Cardiac muscle cell (in vitro differentiated cells and primary cell): ENCODE measurements around the gene FLAD1. TPM values are rescaled to one million over a fixed set of nuclear protein-coding genes. Genes with fewer than 3 reads are reported as not detected.

Experiments
- DNase-seq, 2 donors: peaks; one replicate each; pipeline versions ENCODE4 v3.0.0 to v3.0.0-alpha.2; 2010 to 2017; ENCODE audit warnings: low read depth in 1 of 2, low spot score in 1 of 2
- H3K27ac ChIP-seq: fragments of 200-600 bp; sonication (generic); 2 replicates; pipeline ENCODE4 v1.5.1; 2016
- H3K27me3 ChIP-seq: fragments of 200-600 bp; sonication (generic); 2 replicates; pipeline ENCODE4 v1.6.0; 2016; ENCODE audit warnings: control low read depth
- H3K36me3 ChIP-seq: fragments of 200-600 bp; sonication (generic); 2 replicates; pipeline ENCODE4 v1.5.1; 2016; ENCODE audit warnings: control low read depth
- H3K4me1 ChIP-seq: fragments of 200-600 bp; sonication (generic); 2 replicates; pipeline ENCODE4 v1.8.1; 2017; ENCODE audit warnings: low read depth, mild to moderate bottlenecking, mixed run types
- H3K4me3 ChIP-seq: fragments of 200-600 bp; sonication (generic); 2 replicates; pipeline ENCODE4 v1.5.1; 2016; ENCODE audit warnings: mild to moderate bottlenecking
- H3K9me3 ChIP-seq: fragments of 200-600 bp; sonication (generic); 2 replicates; pipeline ENCODE4 v1.5.1; 2017; ENCODE audit warnings: low read depth, mild to moderate bottlenecking, control low read depth
- polyA plus RNA-seq: library from polyadenylated mRNA; unstranded; fragments of >200 nt; fragmentation: Nextera tagmentation; extraction: Ambion mirVana; gene quantifications from 2 replicates; pipeline ENCODE4 v1.2.1, GENCODE V29; 2016
- total RNA-seq: library from RNA; depleted of rRNA; stranded (reverse); fragments of >200 nt; gene quantifications from 2 replicates; pipeline ENCODE4 v1.2.3, GENCODE V29; 2016
- TF ChIP-seq, protein P1 (sequence below): IDR thresholded peaks from 2 replicates; pipeline ENCODE4 v1.5.1; 2012; ENCODE audit warnings: low read depth, mild to moderate bottlenecking, low read length

Gene FLAD1
- total and polyA plus RNA-seq, 2 experiments from 2014 or later = 34.3 to 60.8 TPM

DNA sequence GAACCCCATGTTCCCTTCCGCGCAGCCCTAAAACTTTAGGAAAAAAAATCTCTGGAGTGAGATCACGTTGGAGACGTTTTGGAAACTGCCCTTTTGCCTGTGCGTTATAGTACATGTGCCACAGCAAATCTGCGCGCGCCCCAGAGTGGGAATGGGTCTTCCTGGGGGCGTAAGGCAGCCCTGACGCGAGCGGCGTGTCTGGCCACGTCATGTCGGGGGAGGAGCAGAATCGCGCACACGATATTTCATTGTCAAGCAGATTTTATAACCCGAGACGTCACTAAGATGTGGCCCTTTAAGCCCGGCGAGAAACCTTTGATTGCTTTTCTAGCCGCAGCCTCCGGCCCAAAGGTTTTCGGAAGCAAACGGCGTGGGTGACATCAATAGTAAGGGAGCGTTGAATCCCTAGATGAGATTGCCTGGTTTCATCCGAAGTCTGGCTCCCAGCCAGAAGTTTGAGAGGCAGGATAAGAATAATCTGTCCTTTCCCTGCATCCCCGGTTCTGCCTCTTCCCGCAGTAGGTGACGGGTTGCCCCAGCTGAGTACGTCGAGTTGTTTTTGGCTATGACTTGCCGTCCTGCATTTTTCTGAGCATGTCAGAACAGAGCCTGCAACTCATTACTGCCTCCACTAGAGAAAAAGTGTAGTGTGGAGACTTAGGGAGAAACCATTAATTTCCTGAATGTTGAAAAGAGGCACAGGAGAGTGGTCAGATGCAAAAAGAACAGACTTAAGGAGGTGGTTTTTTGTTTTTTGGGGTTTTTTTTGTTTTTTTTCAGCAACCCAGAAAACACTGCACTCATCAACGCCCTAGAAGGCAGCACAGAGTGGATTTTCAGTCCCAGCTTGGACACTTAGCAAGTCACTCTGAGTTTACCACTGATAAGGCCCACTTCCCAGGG lies 45.8 kb upstream of the FLAD1 start:
- TF ChIP-seq, protein P1, sequence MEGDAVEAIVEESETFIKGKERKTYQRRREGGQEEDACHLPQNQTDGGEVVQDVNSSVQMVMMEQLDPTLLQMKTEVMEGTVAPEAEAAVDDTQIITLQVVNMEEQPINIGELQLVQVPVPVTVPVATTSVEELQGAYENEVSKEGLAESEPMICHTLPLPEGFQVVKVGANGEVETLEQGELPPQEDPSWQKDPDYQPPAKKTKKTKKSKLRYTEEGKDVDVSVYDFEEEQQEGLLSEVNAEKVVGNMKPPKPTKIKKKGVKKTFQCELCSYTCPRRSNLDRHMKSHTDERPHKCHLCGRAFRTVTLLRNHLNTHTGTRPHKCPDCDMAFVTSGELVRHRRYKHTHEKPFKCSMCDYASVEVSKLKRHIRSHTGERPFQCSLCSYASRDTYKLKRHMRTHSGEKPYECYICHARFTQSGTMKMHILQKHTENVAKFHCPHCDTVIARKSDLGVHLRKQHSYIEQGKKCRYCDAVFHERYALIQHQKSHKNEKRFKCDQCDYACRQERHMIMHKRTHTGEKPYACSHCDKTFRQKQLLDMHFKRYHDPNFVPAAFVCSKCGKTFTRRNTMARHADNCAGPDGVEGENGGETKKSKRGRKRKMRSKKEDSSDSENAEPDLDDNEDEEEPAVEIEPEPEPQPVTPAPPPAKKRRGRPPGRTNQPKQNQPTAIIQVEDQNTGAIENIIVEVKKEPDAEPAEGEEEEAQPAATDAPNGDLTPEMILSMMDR = peak; percentile 37
- peak; percentile 92 to 98 for DNase-seq
- H3K4me1 ChIP-seq = peaks cover 16% of the 10 kb centered on the region
- no peaks in the 10 kb centered on the region for H3K36me3 ChIP-seq
- H3K4me3 ChIP-seq = peak overlapping the region; percentile 44
- H3K27ac ChIP-seq = peak overlapping the region; percentile 99
- no peaks in the 10 kb centered on the region for H3K9me3 ChIP-seq
- H3K27me3 ChIP-seq = no peaks in the 10 kb centered on the region

DNA sequence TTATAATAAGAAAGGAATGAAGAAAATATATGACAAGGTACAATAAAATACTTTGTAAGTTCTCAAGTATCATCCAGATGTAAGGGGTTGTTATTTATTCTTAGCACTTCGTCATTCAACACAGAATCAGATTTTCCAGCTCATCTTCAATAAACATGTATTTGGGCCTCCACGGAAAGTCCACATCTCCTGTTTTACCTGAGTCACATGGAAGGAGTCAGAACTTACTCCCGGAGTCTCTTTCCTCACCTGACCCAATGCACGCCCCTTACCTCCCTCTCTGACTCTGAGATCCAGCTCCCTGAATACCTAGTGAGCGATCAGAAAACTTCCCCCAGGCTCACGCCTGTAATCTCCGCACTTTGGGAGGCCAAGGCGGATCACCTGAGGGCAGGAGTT lies 45.2 kb upstream of the FLAD1 start:
- H3K36me3 ChIP-seq = no peaks in the 10 kb centered on the region
- TF ChIP-seq, protein P1 = no peak
- H3K4me1 ChIP-seq = peaks cover 16% of the 10 kb centered on the region
- H3K4me3 ChIP-seq = peak overlapping the region; percentile 44
- no peaks in the 10 kb centered on the region for H3K9me3 ChIP-seq
- H3K27ac ChIP-seq = peak overlapping the region; percentile 99
- DNase-seq = no peak
- H3K27me3 ChIP-seq = no peaks in the 10 kb centered on the region

- H3K4me3 ChIP-seq = no peak overlapping the region
- no peaks in the 10 kb centered on the region for H3K36me3 ChIP-seq
- TF ChIP-seq, protein P1 = no peak
- peak overlapping the region; percentile 99 for H3K27ac ChIP-seq
- H3K4me1 ChIP-seq = peaks cover 16% of the 10 kb centered on the region
- H3K27me3 ChIP-seq = no peaks in the 10 kb centered on the region
- DNase-seq = no peak
- no peaks in the 10 kb centered on the region for H3K9me3 ChIP-seq
These were observed 44.3 kb upstream of the FLAD1 start for GRCh38 chr1:154938604-154939399.

GRCh38 chr1:154940213-154940560 lies 43.0 kb upstream of the FLAD1 start:
- TF ChIP-seq, protein P1 = no peak
- DNase-seq = no peak
- Histone ChIP-seq H3K4me3 (no peak overlapping the region), H3K4me1 (peaks cover 25% of the 10 kb centered on the region), H3K36me3 (no peaks in the 10 kb centered on the region), H3K9me3 (no peaks in the 10 kb centered on the region), H3K27me3 (no peaks in the 10 kb centered on the region), H3K27ac (no peak overlapping the region)

DNA sequence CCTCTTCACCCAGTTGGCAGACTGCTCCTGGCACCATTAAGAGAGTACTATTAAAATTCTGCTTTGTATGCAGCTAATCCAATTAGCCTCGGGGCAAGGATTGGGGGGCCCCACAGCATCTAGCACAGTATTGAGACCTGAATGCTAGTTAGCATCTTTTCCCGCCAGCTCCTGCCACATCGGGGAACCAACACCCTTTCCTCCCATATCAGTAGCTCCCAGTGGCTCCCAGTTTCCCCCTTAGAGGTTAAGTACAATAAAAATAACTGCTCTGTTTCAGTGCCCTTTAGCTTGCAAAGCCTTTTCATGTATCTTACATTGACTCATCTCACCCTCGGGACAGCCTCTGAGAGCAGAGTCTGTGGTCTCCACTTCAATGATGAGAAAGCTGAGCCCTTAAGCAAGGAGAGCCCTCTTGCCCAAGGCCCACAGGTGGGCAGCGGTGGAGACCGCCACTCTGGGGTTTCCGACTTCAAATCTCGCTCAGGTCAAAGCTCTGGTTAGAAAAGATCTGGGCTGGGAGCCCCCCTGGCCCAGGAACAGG lies 42.4 kb upstream of the FLAD1 start:
- TF ChIP-seq, protein P1 = no peak
- H3K9me3 ChIP-seq = no peaks in the 10 kb centered on the region
- H3K4me1 ChIP-seq = peaks cover 25% of the 10 kb centered on the region
- H3K4me3 ChIP-seq = no peak overlapping the region
- H3K36me3 ChIP-seq = no peaks in the 10 kb centered on the region
- H3K27ac ChIP-seq = peak overlapping the region; percentile 8
- no peak for DNase-seq
- H3K27me3 ChIP-seq = no peaks in the 10 kb centered on the region
